MG63 (cell line): ENCODE data around the gene TH. TPM values are rescaled to one million over a fixed set of nuclear protein-coding genes. Genes with fewer than 3 reads are reported as not detected.
A peak's percentile ranks its signal among the peaks of the same experiment; 100 is the strongest.
"Not testable (repeated sequence)": the region's sequence is repeated elsewhere in the genome, so short reads cannot be mapped to it uniquely, and the experiment has no call there.

ENCODE experiments used
- DNase-seq: peaks from one replicate; pipeline ENCODE4 v3.0.0-alpha.2; 2020
- H3K27me3 ChIP-seq: fragments of 250-450 bp; sonication (Bioruptor Pico); 2 replicates; pipeline ENCODE4 v1.5.1; 2020; ENCODE audit warnings: mild to moderate bottlenecking, moderate library complexity
- H3K36me3 ChIP-seq: fragments of 250-450 bp; sonication (Bioruptor Pico); 2 replicates; pipeline ENCODE4 v1.5.1; 2020; ENCODE audit warnings: mild to moderate bottlenecking, moderate library complexity
- H3K4me3 ChIP-seq: fragments of 250-450 bp; sonication (Bioruptor Pico); 2 replicates; pipeline ENCODE4 v1.5.1; 2020; ENCODE audit warnings: mild to moderate bottlenecking, moderate library complexity
- H3K9me3 ChIP-seq: fragments of 250-450 bp; sonication (Bioruptor Pico); 2 replicates; pipeline ENCODE4 v1.5.1; 2020; ENCODE audit warnings: mild to moderate bottlenecking, moderate library complexity
- total RNA-seq: library from RNA; depleted of rRNA; stranded (reverse); fragments of >200 nt; shearing (Covaris generic); gene quantifications from 2 replicates; pipeline ENCODE4 v1.2.3, GENCODE V29; 2014; ENCODE audit warnings: low replicate concordance

TH gene
- total RNA-seq, 1 experiment from 2014 or later = not detected

DNA sequence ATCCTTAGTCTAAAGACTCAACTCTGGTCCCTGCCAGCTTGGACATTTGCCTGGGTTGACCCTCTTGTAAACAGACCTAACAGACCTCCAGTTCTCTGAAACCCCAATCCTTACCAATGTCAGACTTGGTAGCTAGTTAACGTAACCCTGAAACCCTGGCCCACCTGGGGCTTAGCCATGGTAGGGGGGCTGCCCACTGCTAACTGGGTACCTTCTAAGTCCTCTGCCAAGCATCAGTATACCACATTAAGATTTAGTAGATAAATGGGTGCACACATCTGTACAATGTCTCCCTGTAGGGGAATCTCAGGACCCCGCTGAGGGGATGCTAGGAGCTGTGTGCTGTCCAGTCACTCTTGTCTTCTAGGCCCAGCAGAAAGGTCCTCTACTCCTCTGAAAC is 29.9 kb upstream of the TH start:
- no peaks in the 10 kb centered on the region for H3K27me3 ChIP-seq
- no peak for DNase-seq
- no peak overlapping the region for H3K4me3 ChIP-seq
- no peaks in the 10 kb centered on the region for H3K9me3 ChIP-seq
- no peaks in the 10 kb centered on the region for H3K36me3 ChIP-seq

DNA sequence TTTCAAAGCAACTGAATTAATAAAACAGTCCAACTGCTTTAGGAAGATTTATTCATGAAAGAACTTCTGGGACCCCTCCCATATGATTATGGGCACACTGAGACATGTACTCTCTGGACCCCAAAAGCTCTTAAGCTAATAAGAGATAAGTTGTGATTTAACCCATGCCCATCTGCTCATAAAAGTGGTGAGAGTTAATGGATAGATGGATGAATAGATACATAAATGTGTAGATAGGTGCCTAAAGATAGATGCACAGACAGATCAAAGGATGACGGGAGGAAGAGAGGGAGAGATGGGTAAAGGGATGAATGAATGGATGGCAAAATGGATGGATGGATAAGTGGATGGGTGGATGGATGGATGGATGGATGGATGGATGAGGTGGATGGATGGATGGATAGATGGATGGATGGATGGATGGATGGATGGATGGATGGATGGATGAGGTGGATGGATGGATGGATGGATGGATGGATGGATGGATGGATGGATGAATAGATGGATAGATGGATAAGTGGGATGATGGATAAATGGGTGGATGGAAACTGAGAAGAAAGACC is 29.4 kb upstream of the TH start:
- no peak for DNase-seq
- Histone ChIP-seq H3K4me3 (no peak overlapping the region), H3K27me3 (no peaks in the 10 kb centered on the region)

DNA sequence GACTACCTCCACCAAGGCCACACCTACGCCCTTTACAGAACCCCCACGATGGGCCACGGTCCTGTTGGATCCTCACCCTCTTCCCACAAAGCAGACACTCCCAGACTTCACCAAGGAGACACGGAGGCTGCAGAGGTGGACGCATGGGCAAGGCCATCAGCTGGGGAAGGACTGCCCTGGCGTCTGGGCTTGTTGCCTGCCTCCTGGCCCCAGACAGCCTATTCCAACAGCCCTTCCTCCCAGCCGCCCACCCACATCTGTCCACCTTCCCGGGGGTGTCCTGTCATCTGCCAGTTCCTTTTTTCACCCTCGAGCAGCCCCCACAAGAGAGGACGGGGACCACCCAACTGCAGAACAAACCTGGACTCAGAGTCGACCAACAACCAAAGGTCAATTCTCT is 28.9 kb upstream of the TH start:
- Histone ChIP-seq H3K36me3 (no peaks in the 10 kb centered on the region), H3K4me3 (no peak overlapping the region), H3K27me3 (no peaks in the 10 kb centered on the region), H3K9me3 (no peaks in the 10 kb centered on the region)
- DNase-seq = no peak

More for the DNA sequence above, 29.4 kb upstream of the TH start:
- Histone ChIP-seq H3K36me3 (no peaks in the 10 kb centered on the region), H3K9me3 (no peaks in the 10 kb centered on the region)

DNA sequence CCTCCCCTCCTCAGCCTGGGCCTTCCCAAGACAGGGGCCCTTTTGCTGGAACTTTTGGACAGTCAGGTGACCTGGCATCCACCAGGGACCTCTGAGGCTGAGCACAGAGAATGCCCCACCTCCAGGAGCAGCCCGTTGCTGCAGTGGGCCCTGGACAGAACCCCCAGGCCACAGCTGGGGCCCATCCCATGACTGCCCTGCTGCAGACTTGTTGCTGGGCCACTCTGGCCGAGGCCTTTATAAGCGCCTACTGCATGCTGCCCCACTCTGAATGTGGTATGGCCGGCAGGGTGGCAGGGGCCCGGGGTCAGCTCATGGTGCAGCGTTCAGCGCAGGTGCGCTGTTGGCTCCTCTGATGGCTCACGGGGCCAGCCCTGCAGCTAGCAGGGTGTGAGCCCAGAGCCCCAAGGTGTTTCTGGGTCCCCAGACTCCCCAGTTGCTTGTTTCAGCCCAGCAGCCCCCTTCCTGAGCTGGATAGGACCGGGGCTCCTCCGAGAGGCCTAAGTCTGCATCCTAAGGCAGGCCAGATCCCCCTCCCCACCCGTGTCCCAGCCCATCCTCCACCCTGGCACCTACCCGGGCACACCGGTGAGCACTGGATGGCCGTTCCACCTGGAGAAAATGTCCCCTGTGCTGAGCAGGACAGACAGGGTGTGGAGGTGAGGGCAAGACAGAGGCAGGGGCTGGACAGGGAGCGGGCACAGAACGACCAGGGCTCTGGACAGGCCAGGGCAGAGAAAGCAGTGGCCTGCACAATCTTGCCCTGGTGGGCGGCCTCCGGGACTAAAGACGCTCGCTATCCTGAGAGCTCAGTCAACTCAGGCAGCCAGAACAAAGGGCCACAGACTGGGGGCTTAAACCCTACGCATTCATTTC is 28.1 kb upstream of the TH start:
- no peak overlapping the region for H3K4me3 ChIP-seq
- H3K36me3 ChIP-seq = no peaks in the 10 kb centered on the region
- H3K27me3 ChIP-seq = no peaks in the 10 kb centered on the region
- no peak for DNase-seq
- H3K9me3 ChIP-seq = no peaks in the 10 kb centered on the region

DNA sequence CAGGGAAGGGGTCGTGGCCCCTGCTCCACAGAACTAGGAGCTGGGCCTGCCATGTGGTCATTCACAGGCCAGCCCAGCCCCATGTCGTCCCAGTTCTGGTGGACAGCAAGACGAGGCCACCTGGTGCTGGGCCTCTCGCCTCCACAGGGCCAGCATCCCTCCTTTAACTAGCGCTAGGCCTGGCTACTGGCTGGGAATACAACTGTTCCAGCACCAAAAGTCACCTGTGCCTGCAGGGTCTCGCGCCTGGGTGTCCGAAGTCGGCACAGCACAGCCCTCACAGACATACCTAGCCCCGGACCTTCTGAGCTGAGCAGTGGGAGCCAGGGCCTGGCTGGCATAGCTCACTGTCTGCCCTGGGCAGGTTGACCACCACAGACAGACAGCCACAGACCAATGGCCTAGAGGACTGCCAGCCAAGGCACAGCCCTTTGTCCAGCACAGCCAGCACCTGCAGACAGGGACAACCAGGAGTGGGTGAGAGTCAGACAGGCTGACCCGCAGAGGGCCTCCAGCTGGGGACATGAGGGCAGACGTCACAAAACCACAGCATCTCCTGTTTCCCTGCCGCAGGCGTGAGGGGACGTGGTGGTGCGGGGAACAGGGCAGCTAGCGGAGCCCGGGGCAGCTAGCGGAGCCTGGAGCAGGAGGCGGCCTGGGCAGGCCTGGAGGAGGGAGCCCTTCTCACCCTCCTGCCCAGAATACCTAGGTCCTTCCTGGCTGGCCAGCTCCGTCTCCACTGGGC is 27.2 kb upstream of the TH start:
- Histone ChIP-seq H3K4me3 (no peak overlapping the region), H3K27me3 (no peaks in the 10 kb centered on the region), H3K36me3 (no peaks in the 10 kb centered on the region), H3K9me3 (no peaks in the 10 kb centered on the region)
- DNase-seq = no peak

DNA sequence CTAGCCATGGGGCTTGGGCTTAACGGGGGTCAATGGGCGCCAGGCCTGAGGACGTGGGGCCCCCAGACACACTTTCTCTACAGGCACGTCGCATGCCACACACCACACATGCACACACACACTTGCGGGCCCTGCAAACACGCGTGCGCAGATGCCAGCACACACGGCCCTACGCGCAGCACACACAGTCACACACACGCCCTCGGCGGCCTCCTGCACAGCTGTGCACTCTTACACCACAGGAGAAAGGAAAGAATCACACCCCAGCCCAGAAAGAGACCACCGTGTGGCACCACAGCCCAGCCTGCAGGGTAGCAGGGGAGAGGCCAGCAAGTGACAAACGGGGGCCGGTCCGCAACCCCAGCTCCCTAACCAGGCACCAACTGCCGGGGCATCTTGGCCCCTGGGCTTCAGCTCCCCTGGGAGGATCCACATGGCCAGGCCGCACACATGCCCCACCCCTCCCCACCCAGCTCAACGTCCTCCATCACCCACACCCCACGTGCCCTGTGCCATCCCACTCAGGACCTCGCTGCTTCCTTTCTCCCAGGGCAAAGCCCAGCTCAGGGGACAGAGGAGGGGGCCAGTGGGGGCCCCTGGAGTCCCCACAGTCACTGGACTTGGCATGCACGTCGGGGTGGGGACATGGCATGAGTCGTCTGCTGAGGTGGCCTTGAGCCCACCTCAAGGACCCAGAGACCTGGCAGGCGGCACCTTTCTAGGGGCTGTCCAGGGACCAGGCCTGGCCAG is 26.3 kb upstream of the TH start:
- DNase-seq = no peak

DNA sequence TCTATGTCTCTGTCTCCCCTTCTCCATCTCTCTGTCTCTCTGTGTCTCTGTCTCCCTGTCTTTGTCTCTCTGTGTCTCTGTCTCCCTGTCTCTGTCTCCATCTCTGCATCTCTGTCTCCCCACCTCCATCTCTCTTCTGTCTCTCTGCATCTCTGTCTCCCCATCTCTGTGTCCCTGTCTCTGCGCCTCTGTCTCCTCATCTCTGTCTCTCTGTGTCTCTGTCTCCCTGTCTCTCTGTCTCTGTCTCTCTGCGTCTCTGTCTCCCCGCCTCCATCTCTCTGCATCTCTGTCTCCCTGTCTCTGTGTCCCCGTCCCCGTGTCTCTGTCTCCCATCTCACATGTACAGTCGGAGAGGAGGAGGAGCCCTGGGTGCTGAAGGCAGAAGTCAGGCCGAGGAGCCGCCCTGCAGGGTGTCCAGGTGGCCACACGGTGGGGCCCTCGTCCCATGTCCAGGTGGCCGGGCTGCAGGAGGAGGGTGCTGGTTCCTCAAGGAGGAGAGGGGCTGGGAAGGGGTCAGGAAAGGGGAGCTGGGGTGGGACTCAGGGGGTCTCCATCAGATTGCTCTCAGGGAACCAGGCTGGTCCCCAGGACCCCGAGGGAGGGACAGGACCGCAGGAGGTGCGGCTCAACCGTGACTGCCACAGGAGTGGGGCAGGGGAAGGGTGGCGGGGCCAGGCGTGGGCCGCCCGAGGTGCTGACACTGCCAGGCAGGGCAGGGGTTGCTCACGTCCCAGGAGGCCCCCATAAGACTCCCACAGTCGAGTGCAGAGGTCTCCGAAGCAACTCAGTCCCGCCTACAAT is 25.6 kb upstream of the TH start:
- Histone ChIP-seq H3K4me3 (no peak overlapping the region), H3K36me3 (no peaks in the 10 kb centered on the region), H3K27me3 (no peaks in the 10 kb centered on the region), H3K9me3 (no peaks in the 10 kb centered on the region)
- DNase-seq = peak; percentile 57

More for the DNA sequence above, 26.3 kb upstream of the TH start:
- no peaks in the 10 kb centered on the region for H3K27me3 ChIP-seq
- H3K9me3 ChIP-seq = no peaks in the 10 kb centered on the region
- no peaks in the 10 kb centered on the region for H3K36me3 ChIP-seq
- H3K4me3 ChIP-seq = no peak overlapping the region

DNA sequence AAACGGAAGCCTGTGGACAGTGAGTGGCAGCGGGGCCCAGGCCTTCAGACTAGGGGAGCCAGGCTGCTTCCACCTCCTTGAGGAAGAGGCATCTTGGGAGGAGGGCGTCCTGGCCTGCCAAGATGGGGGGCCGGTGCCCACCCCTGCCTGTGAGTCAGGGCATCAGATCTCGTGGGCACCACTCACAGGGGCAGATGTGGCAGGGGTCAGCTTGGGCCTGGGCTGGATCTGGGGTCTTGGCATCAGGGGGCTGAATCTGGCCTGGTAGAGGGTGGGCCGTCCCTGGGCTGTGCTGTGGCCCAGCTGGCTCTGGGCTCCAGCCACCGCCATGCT is 24.1 kb upstream of the TH start:
- Histone ChIP-seq H3K27me3 (no peaks in the 10 kb centered on the region), H3K4me3 (no peak overlapping the region), H3K36me3 (no peaks in the 10 kb centered on the region), H3K9me3 (no peaks in the 10 kb centered on the region)
- no peak for DNase-seq

DNA sequence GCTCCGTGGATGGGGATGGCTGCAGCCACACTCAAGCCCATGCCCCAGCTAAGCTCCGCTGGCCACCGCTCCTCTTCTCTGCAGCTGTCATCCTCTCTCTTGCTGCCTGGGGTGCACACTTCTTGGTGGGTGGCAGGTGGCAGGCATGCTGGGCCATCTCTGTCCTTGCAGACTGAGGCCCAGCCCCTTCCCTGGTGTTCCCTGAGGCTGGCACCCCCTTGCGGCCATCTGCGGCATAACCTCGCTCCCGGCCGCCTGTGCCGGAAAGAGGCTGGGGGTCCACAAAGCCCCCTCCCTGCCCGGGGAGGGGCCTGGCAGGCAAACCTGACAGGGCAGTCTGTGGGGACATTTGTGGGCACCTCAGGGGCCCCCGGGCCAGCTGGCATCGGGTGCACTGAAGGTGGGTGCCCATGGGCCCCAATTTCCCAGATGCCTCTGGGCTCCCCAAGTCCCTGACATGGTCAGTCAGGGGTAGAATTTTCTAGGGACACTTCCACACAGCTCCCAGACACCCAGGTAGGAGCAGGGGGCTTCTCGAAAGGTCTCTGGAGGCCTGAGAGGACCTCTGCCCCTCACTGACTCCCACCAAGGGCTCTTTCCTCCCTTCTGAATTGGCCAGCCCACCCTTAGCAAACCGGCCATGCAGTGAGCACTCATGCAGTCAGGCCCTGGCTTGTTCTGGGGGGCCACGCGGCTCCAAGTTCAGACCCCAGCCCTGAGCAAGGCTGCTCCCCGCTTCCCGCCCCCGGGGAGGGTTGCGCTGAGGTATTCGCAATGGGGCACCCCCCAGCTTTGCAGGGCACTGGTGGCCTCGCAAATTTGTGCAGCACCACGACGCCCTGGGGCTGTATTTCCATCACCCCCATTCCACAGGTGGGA is 23.5 kb upstream of the TH start:
- DNase-seq = peak; percentile 31
- H3K4me3 ChIP-seq = no peak overlapping the region
- no peaks in the 10 kb centered on the region for H3K36me3 ChIP-seq
- H3K9me3 ChIP-seq = no peaks in the 10 kb centered on the region
- H3K27me3 ChIP-seq = no peaks in the 10 kb centered on the region

DNA sequence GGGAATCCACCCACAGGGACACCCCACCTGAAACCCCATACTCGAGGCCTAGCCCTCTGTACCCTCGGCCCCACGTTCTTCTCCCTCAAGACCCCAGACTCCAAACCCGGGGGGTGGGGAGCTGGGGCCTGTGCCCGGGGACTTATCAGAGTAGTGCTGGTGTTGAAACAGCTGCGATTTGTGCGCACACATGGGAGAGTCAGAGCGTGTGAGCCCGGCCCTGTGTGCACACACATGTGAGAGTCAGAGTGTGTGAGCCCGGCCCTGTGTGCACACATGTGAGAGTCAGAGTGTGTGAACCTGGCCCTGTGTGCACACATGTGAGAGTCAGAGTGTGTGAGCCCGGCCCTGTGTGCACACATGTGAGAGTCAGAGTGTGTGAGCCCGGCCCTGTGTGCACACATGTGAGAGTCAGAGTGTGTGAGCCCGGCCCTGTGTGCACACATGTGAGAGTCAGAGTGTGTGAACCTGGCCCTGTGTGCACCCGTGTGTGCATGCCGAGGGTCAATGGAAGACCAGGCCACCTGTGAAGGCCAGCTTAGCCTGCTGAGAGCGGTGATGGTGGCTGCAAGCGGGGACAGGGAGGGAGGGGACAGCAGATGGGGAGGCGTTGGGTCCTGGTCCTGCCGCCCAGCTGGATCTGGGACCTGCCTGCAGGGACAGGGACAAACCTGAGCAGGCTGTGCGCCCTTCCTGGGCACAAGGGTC is 22.4 kb upstream of the TH start:
- H3K4me3 ChIP-seq, H3K9me3 ChIP-seq, H3K36me3 ChIP-seq, DNase-seq, H3K27me3 ChIP-seq: not testable (repeated sequence)

DNA sequence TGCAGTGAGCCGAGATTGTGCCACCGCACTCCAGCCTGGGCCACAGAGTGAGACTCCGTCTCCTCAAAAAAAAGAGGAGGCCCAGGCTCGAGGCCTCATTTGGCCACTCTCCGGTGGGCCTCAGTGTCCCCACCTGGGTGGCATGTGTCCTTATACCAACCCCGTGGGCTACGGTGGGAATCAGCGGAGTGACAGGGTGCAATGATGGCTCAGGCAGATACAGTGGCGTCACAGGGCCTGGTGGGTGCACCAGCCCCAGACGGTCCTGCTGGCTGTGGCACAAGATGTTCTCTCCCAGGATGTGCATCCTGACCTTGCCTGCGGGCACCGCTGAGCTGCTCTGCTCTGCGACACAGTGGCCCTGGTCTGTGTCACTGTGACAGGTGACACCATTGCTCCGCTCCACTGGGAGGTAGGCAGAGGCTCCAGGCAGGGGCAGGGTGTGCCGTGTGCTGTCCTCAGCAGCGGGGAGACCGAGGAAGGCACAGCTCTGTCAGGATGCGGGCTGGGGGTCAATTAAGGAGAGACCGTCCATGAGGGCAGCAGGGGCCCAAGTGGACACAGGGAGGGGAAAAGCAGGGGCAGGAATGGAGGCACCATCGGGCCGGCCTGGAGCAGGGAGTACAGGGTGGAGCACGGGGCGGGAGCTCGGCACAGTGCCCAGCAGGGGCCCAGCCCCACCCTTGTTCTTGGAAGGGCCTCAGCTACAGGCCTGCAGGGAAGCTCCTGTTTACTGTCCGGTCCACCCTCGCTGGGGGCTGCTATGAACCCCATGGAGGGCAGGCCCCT is 21.7 kb upstream of the TH start:
- no peak overlapping the region for H3K4me3 ChIP-seq
- no peaks in the 10 kb centered on the region for H3K36me3 ChIP-seq
- no peak for DNase-seq
- H3K27me3 ChIP-seq = no peaks in the 10 kb centered on the region
- no peaks in the 10 kb centered on the region for H3K9me3 ChIP-seq

DNA sequence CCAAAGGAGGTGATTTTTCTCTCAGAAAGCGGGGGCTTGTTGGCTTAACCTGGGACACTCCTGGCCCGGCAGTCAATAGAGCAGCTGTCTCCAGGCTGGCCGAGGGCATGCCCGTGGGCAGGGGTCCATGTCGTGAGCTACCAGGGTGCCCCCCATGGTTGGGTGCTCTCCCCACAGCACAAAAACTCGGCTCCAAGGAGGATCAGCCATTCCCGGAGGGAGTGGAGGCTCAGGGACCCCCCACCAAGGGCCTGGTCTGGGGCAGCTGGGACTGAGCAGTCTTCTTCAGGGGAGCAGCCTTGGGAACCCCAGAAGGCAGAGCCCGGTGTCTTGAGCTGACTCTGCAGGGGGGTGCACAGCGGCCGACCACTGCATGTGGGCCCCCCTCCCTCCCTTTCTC is 20.8 kb upstream of the TH start:
- no peak for DNase-seq
- Histone ChIP-seq H3K27me3 (no peaks in the 10 kb centered on the region), H3K36me3 (no peaks in the 10 kb centered on the region), H3K9me3 (no peaks in the 10 kb centered on the region), H3K4me3 (no peak overlapping the region)

DNA sequence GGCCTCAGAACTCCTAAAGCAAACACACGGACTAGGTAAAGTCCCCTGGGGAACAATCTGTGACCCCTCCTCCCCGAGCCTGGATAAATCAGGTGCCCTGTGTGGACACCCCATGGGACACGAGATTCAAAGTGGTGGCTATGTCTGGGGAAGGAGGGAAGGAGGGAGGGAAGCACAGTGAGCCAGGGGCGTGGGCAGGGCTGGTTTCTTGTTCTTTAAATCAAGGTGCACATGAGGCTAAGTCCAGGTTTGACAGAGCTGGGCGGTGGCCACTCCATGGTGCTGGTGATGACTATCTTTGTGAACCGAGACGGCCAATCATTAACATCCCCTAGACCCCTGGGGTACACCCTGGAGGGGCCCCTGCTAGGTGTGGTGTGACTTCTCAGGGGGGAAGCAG is 20.3 kb upstream of the TH start:
- Histone ChIP-seq H3K27me3 (no peaks in the 10 kb centered on the region), H3K4me3 (no peak overlapping the region), H3K36me3 (no peaks in the 10 kb centered on the region), H3K9me3 (no peaks in the 10 kb centered on the region)
- DNase-seq = no peak

DNA sequence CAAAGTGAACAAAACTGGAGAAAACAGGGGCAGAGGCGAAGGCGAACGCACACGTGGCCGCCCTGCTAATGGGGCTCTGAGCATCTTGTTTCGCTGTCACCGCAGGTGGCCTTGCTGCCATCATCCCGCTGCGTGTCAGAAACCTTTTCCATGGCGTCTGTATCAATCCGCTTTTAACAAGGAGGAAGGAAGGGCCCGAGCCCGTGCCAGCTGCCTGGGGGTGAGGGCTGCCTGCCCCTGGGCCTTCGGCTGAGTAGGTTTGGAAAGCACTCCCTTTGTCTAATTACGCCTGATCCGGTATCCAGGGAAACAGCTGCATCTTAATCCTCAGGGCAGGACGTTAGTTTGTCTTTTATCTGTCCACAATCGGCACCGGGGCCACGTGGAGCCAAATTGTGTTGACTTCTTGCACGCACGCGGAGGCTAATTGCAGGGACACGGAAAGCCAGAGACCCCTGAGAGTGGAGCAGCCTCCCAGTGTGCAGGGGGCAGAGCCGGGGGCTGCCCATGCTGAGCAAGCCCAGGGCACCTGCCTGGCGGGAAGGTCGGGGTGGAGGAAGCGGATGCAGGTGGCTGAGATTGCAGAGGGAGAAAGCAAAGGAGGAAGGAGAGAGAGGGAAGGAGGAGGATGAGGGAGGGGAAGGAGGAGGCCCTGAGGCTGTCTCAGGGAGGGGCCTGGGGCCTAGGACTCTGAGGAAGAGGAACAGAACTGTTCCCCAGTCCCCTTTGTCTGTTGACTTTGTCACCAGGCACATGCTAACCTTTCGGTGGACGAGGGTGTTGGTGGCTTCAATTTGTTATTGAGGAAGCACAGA is 19.2 kb upstream of the TH start:
- no peaks in the 10 kb centered on the region for H3K36me3 ChIP-seq
- DNase-seq = no peak
- no peaks in the 10 kb centered on the region for H3K9me3 ChIP-seq
- H3K27me3 ChIP-seq = no peaks in the 10 kb centered on the region
- H3K4me3 ChIP-seq = no peak overlapping the region
